ENCODE data around the gene FUT1.

GRCh38 chr19:48750351-48750750, 2.1 kb downstream of the FUT1 start:
- TF ChIP-seq GATA2 (IDR thresholded peaks at IDR 0.05; ENCODE audit: low read depth, low read length) (no peak), GATA3 (IDR thresholded peaks at IDR 0.05; ENCODE audit: low read depth, low read length) (no peak)

Data from SH-SY5Y (cell line).